Renal cortex interstitium (tissue), 11 donors: ENCODE measurements around the gene NAT10. TPM values are rescaled to one million over a fixed set of nuclear protein-coding genes. Genes with fewer than 3 reads are reported as not detected.
"Not testable (repeated sequence)": the region's sequence is repeated elsewhere in the genome, so short reads cannot be mapped to it uniquely, and the experiment has no call there.

Experiments used
- DNase-seq, 11 donors: peaks; one replicate each; pipeline ENCODE4 v3.0.0-alpha.2; 2013; ENCODE audit warnings: low read depth in 9 of 11, low spot score in 4 of 11; ENCODE audit errors: extremely low read depth in 1 of 11
- polyA plus RNA-seq, 3 donors: library from polyadenylated mRNA; unstranded; fragments of 120-200 nt; gene quantifications; one replicate each; pipeline ENCODE4 v1.2.1, GENCODE V29; 2013; ENCODE audit not compliant: insufficient read length in 3 of 3

Gene NAT10
- polyA plus RNA-seq, 3 donors, result 52.7 to 62.8 (median 56.6) TPM

DNA sequence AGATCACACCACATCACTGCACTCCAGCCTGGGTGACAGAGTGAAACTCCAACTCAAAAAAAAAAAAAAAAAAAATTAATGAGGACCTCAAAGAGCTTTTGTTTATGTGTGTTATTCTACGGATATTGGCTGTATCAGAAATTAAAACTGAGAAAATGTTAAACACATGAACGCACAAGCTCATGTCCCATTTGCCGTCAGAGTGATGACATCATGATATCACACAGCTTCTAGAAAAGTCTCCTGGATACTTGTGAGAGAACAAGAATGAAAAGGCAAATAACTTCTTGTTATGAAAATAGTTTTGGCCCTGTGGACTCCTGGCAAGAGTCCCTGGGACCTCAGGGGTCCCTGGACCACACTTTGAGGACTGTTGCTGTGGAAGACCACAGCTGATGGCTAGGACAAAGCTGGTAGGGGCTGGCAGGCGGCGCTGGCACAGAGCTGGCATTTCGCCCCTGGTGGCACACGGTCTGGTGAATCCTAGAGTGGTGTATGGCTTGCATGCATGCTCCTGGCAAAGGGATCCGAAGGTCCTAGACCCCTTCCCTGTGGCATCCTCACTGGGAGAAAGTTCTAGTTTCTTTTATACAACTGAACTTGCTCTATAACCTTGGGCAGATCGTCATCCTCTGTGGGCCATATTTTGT is 73.7 kb downstream of the NAT10 start:
- DNase-seq, result no peak

- DNase-seq, result no peak
These were observed 74.8 kb downstream of the NAT10 start for GRCh38 chr11:34180040-34180813.

GRCh38 chr11:34180814-34181165 is 75.4 kb downstream of the NAT10 start:
- not testable (repeated sequence) for DNase-seq

DNA sequence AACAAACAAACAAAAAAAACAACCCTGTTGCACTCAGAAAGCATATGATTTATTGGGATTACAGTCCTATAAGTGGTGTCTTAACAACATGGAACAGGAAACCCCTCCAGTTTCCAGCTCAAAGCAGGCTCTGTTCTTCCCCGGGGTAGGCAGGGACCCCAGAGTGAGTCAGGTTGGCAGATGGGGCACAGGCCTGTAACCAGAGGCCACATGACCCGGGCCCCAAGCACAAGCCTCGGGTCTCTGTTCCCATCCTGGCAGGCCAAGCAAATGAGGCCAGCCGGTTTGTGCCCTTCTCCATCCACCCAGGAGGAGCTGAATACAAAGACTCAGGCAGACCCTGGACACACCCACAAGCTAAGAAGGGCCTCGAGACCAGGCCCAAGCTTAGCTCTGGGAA is 75.8 kb downstream of the NAT10 start:
- no peak for DNase-seq

- no peak for DNase-seq
These were observed 76.5 kb downstream of the NAT10 start for GRCh38 chr11:34181856-34182405.

- DNase-seq, result no peak
These were observed 77.0 kb downstream of the NAT10 start for GRCh38 chr11:34182425-34182824.

- DNase-seq, result no peak
These were observed 77.7 kb downstream of the NAT10 start for GRCh38 chr11:34182921-34183685.

- no peak for DNase-seq
These were observed 78.5 kb downstream of the NAT10 start for GRCh38 chr11:34183848-34184391.

DNA sequence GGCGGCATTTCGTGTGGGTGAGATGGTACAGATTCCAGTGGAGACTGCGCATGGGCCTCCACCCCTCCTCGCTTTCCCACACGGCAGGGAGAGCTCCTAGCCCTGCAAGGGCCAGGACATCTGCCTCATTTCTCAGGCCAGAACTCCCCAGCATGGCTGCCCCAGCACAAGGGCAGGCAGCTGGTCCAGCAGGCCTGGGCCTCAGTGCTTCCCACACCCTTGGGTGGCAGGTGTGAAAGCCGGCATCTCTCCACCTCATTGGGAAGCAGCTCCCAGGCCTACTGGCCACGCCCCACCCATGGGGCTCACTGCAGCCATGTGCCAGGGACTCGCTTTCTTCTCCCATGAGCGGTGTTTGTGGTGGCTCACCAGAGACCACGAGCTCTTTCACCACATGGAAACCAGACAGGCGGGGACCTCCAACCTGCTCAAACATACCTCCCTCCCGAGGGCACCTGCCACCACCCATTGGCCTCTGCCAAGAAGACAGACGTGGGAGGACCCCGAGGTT is 79.1 kb downstream of the NAT10 start:
- DNase-seq, result no peak

- no peak for DNase-seq
These were observed 80.8 kb downstream of the NAT10 start for GRCh38 chr11:34185926-34186841.

DNA sequence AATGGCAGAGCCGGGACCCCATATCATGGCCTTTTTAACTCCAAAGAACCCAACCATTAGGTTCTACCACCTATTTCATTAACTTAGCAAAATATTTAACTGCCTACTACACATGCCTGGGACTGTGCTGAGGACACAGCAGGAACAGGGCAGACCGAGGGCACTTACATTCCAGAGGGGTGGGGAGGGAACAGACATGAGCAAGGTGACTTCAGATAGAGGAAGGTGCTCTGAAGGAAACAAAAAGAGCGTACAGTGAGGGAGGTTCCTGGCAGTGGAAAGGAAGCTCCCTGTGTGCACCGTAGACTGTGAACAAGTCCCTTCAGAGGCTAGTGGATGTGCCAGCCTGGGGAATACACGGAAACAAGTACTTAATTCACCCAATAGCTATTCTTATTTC is 82.8 kb downstream of the NAT10 start:
- DNase-seq, result no peak

DNA sequence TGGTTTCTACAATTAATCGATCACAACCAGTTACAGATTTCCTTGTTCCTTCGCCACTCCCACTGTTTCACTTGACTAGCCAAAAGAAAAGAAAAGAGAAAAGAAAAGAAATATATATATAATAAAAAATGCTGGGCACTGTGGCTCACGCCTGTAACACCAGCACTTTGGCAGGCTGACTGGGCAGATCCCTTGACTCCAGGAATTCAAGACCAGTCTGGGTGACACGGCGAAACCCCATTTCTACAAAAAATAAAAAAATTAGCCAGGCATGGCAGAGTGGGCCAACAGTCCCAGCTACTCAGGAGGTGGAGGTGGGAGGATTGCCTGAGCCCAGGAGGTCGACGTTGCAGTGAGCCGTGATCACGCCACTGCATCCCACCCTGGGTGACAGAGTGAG is 83.8 kb downstream of the NAT10 start:
- no peak for DNase-seq

GRCh38 chr11:34190192-34191139 is 85.0 kb downstream of the NAT10 start:
- DNase-seq, result no peak

- DNase-seq, result no peak
These were observed 86.1 kb downstream of the NAT10 start for GRCh38 chr11:34191578-34191977.

- DNase-seq, result no peak
These were observed 87.3 kb downstream of the NAT10 start for GRCh38 chr11:34192481-34193401.

GRCh38 chr11:34194576-34195335 is 89.3 kb downstream of the NAT10 start:
- DNase-seq, result no peak
